ENCODE measurements around the gene TMEM185B.

Gene TMEM185B

GRCh38 chr2:120256651-120257000 lies 33.4 kb upstream of the TMEM185B start:
- DNase-seq (ENCODE audit: low read depth): no peak
- TF ChIP-seq CTCF (IDR thresholded peaks at IDR 0.05; ENCODE audit: insufficient read depth, low read depth, low read length, missing control alignments): no peak
- no peak overlapping the region for H3K4me3 ChIP-seq (ENCODE audit: low read depth, low read length)

GRCh38 chr2:120255986-120256650 lies 32.9 kb upstream of the TMEM185B start:
- TF ChIP-seq CTCF (IDR thresholded peaks at IDR 0.05; ENCODE audit: insufficient read depth, low read depth, low read length, missing control alignments): no peak

GRCh38 chr2:120255071-120255470 lies 31.9 kb upstream of the TMEM185B start:
- no peak for DNase-seq (ENCODE audit: low read depth)
- H3K4me3 ChIP-seq (ENCODE audit: low read depth, low read length): no peak overlapping the region
- TF ChIP-seq CTCF (IDR thresholded peaks at IDR 0.05; ENCODE audit: insufficient read depth, low read depth, low read length, missing control alignments): no peak

More at GRCh38 chr2:120255986-120256650, 32.9 kb upstream of the TMEM185B start:
- no peak overlapping the region for H3K4me3 ChIP-seq (ENCODE audit: low read depth, low read length)
- DNase-seq (ENCODE audit: low read depth): no peak

GRCh38 chr2:120254178-120254577 lies 31.0 kb upstream of the TMEM185B start:
- peak overlapping the region; percentile 91 for H3K4me3 ChIP-seq (ENCODE audit: low read depth, low read length)
- DNase-seq (ENCODE audit: low read depth): no peak
- no peak for TF ChIP-seq CTCF (IDR thresholded peaks at IDR 0.05; ENCODE audit: insufficient read depth, low read depth, low read length, missing control alignments)

GRCh38 chr2:120253021-120253882 lies 30.1 kb upstream of the TMEM185B start:
- peak; percentile 64 for DNase-seq (ENCODE audit: low read depth)
- H3K4me3 ChIP-seq (ENCODE audit: low read depth, low read length): peak overlapping the region; percentile 91
- TF ChIP-seq CTCF (IDR thresholded peaks at IDR 0.05; ENCODE audit: insufficient read depth, low read depth, low read length, missing control alignments): peak; percentile 20

- H3K4me3 ChIP-seq (ENCODE audit: low read depth, low read length): peak within 1 kb of the TSS; percentile 91
- TF ChIP-seq CTCF (IDR thresholded peaks at IDR 0.05; ENCODE audit: insufficient read depth, low read depth, low read length, missing control alignments): no peak
- DNase-seq (ENCODE audit: low read depth): peak; percentile 99
Measured at GRCh38 chr2:120252225-120253020, 29.2 kb upstream of the TMEM185B start, which contains the start of gene RALB. Gene RALB (plus strand): TSS chr2:120252852. CDS start chr2:120278665, 25,813 bp downstream.

Data from GM12865 (cell line).